Neural crest cell (in vitro differentiated cells): ENCODE results near the gene PRSS27. TPM values are rescaled to one million over a fixed set of nuclear protein-coding genes. Genes with fewer than 3 reads are reported as not detected.

Source experiments
- DNase-seq: peaks from one replicate; pipeline ENCODE4 v3.0.0; 2021; ENCODE audit warnings: low read depth, mixed read lengths, low spot score
- H3K27ac Mint-ChIP-seq: one replicate; pipeline ENCODE4 v1.8.0; 2021; ENCODE audit warnings: mild to moderate bottlenecking, mixed read lengths; ENCODE audit not compliant: unreplicated experiment
- H3K27me3 Mint-ChIP-seq: 2 replicates; pipeline ENCODE4 v1.8.0; 2021; ENCODE audit warnings: low read depth, mild to moderate bottlenecking, mixed read lengths
- H3K36me3 Mint-ChIP-seq: 2 replicates; pipeline ENCODE4 v1.8.0; 2021; ENCODE audit warnings: low read depth, mild to moderate bottlenecking, mixed read lengths
- H3K4me1 Mint-ChIP-seq: 2 replicates; pipeline ENCODE4 v1.8.0; 2021; ENCODE audit warnings: mixed read lengths
- H3K4me3 Mint-ChIP-seq: one replicate; pipeline ENCODE4 v1.8.0; 2021; ENCODE audit warnings: mild to moderate bottlenecking, mixed read lengths
- H3K9me3 Mint-ChIP-seq: 2 replicates; pipeline ENCODE4 v1.8.0; 2021; ENCODE audit warnings: mixed read lengths
- total RNA-seq: library from RNA; stranded (reverse); gene quantifications from 2 replicates; pipeline ENCODE4 v1.2.1, GENCODE V29; 2021
- TF ChIP-seq, protein P1 (sequence below): fragments of 200-600 bp; sonication (generic); conservative IDR thresholded peaks from 2 replicates; pipeline ENCODE4 v1.5.0; 2021; ENCODE audit warnings: antibody characterized with exemption, mild to moderate bottlenecking

PRSS27 gene
- total RNA-seq, 1 donor from 2014 or later = 7.8 TPM

DNA sequence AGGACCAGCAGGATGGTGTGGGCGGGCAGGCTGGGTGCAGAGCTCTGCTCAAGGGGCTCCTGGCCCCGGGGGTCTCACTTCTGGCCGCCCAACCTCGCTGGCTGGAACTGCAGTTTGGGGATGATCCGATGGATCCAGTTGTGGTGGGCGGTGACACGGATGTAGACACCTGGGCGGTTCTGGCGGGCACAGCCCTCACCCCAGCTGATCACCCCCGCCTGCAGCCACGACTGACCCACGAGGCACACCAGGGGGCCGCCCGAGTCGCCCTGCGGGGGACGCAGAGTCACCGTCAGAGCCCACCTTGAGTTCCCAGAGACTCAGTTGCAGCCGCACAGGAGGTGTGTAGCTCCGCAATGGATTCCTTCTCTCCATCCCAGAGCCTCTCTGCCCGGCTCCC lies 7.5 kb downstream of the PRSS27 start:
- Mint-ChIP-seq H3K4me3 (peak overlapping the region; percentile 56), H3K27me3 (peaks cover 8% of the 10 kb centered on the region), H3K27ac (no peak overlapping the region), H3K36me3 (no peaks in the 10 kb centered on the region), H3K4me1 (no peaks in the 10 kb centered on the region), H3K9me3 (no peaks in the 10 kb centered on the region)
- TF ChIP-seq, protein P1, sequence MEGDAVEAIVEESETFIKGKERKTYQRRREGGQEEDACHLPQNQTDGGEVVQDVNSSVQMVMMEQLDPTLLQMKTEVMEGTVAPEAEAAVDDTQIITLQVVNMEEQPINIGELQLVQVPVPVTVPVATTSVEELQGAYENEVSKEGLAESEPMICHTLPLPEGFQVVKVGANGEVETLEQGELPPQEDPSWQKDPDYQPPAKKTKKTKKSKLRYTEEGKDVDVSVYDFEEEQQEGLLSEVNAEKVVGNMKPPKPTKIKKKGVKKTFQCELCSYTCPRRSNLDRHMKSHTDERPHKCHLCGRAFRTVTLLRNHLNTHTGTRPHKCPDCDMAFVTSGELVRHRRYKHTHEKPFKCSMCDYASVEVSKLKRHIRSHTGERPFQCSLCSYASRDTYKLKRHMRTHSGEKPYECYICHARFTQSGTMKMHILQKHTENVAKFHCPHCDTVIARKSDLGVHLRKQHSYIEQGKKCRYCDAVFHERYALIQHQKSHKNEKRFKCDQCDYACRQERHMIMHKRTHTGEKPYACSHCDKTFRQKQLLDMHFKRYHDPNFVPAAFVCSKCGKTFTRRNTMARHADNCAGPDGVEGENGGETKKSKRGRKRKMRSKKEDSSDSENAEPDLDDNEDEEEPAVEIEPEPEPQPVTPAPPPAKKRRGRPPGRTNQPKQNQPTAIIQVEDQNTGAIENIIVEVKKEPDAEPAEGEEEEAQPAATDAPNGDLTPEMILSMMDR = no peak
- no peak for DNase-seq

DNA sequence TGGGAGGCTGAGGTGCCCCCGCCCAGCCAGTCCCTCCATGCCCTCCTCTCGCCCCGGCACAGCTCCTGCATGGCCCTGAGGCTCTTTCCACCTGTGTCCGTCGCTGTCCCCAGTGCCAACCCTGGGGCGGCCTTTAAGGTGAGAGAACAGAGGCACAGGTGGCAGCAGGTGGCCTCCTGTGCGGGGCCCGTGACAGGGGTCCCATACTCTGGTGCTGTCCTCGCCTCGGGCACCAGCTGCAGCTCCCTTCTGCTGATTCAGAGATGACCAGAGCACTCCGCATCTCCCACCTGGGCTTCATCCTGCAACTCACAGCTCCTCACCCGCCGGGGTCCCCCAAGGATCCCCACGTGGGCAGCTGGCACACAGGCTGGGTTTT lies 8.0 kb downstream of the PRSS27 start:
- no peaks in the 10 kb centered on the region for H3K9me3 Mint-ChIP-seq
- no peaks in the 10 kb centered on the region for H3K36me3 Mint-ChIP-seq
- peak overlapping the region; percentile 56 for H3K4me3 Mint-ChIP-seq
- peaks cover 8% of the 10 kb centered on the region for H3K27me3 Mint-ChIP-seq
- TF ChIP-seq, protein P1 = no peak
- no peak for DNase-seq
- H3K27ac Mint-ChIP-seq = no peak overlapping the region
- H3K4me1 Mint-ChIP-seq = no peaks in the 10 kb centered on the region

DNA sequence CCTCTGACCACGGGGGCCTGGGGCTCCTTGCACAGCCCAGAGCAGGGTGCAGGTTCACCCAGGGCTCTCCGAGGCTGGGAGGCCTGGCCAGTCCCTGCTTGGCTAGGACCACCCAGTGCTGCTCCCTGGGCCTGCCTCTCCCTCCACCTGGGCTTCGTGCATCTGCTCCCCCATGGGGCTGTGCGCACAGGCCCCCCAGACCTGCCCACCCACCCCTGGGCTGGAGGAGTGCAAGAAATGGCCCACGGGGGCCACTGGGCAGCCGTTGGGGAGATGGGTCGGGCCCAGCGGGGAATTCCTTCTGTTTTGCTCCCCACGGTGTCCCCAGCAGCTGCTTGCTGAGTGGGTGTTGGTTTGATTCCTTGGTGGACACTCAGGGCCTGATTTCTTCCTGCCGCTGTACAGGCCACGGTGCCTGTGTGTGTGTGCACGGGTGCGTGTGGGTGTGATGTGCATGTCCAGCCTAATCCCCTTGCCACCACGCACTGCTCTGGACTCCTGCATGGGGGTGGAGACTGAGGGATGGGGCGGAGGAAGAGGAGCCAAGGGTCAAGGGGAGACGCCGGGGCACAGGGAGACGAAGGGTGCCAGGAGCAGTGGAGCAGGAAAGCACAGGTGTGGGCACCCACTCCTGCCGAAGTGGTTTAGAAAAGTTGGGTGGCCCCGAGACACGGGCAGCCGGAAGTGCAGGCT lies 8.5 kb downstream of the PRSS27 start:
- no peak overlapping the region for H3K27ac Mint-ChIP-seq

DNA sequence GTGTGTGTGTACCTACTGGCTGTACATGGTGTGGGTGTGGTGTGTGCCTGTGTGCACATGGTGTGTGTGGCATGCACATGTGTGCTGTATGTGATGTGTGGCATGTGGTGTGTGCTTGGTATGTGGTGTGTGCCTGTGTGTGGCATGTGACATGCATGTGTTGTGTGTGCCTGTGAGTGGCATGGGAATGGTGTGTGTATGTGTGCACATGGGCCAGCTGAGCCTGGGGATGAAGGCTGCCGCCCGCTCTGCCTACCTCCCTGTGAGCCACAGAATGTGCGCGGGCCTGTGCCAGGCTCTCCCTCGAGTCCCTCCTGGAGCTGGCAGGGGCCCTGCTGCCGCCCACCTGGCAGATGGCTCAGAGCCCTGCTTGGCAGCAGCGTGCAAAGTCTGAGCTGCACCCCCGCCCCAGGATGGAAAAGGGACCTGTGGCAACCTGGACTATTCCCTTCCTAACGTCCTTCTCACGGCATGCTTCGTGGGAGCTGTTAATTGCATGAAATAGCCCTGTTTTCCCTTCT lies 9.3 kb downstream of the PRSS27 start:
- peaks cover 5% of the 10 kb centered on the region for H3K27me3 Mint-ChIP-seq
- H3K27ac Mint-ChIP-seq = no peak overlapping the region
- DNase-seq = no peak

More for the DNA sequence above, 8.5 kb downstream of the PRSS27 start:
- TF ChIP-seq, protein P1 = no peak
- DNase-seq = no peak
- peaks cover 8% of the 10 kb centered on the region for H3K27me3 Mint-ChIP-seq
- no peaks in the 10 kb centered on the region for H3K4me1 Mint-ChIP-seq
- H3K9me3 Mint-ChIP-seq = no peaks in the 10 kb centered on the region
- no peaks in the 10 kb centered on the region for H3K36me3 Mint-ChIP-seq
- H3K4me3 Mint-ChIP-seq = no peak overlapping the region

DNA sequence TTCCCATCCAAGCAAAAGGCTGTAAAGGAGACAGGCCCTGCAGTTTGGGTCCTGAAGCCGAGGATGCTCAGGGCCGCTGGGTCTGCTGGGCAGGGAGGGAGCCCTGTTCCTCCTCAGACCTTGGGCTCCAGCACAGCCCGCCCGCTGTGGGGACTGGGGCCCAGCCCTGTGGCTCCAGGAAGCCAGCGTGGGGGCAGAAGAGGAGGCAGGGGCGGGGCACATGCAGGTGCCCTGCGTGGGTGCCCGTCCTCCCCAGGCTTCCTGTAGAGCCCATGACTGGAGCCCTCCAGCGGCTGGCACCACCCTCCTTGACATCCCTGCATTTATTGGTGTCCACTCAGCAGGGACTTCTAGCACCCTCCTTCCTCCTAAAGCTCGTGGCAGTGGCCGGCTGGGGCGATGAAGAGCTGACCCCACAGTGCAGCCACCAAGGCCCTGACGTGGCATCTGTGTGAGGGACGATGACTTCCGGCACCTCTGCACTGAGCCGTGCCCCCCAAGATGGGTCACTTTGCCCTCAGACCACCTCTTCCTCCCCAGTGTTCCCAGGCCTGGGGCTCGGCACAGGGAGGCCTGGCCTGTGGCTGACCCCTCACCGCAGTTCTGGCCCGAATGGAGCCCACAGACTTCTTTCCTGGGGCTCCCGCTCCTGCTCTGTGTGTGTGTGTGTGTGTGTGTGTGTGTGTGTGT lies 9.9 kb downstream of the PRSS27 start:
- H3K4me3 Mint-ChIP-seq = no peak overlapping the region
- H3K4me1 Mint-ChIP-seq = no peaks in the 10 kb centered on the region
- TF ChIP-seq, protein P1 = no peak
- no peaks in the 10 kb centered on the region for H3K9me3 Mint-ChIP-seq
- no peaks in the 10 kb centered on the region for H3K36me3 Mint-ChIP-seq
- H3K27ac Mint-ChIP-seq = no peak overlapping the region
- no peak for DNase-seq
- H3K27me3 Mint-ChIP-seq = peaks cover 4% of the 10 kb centered on the region

More for the DNA sequence above, 9.3 kb downstream of the PRSS27 start:
- Mint-ChIP-seq H3K4me1 (no peaks in the 10 kb centered on the region), H3K9me3 (no peaks in the 10 kb centered on the region), H3K36me3 (no peaks in the 10 kb centered on the region), H3K4me3 (no peak overlapping the region)
- TF ChIP-seq, protein P1 = no peak
